ENCODE measurements around the gene PRKCSH.
A peak's percentile ranks its signal among the peaks of the same experiment; 100 is the strongest.
"Not testable (repeated sequence)": the region's sequence is repeated elsewhere in the genome, so short reads cannot be mapped to it uniquely, and the experiment has no call there.

Gene PRKCSH, protein sequence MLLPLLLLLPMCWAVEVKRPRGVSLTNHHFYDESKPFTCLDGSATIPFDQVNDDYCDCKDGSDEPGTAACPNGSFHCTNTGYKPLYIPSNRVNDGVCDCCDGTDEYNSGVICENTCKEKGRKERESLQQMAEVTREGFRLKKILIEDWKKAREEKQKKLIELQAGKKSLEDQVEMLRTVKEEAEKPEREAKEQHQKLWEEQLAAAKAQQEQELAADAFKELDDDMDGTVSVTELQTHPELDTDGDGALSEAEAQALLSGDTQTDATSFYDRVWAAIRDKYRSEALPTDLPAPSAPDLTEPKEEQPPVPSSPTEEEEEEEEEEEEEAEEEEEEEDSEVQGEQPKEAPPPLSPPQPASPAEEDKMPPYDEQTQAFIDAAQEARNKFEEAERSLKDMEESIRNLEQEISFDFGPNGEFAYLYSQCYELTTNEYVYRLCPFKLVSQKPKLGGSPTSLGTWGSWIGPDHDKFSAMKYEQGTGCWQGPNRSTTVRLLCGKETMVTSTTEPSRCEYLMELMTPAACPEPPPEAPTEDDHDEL

DNA sequence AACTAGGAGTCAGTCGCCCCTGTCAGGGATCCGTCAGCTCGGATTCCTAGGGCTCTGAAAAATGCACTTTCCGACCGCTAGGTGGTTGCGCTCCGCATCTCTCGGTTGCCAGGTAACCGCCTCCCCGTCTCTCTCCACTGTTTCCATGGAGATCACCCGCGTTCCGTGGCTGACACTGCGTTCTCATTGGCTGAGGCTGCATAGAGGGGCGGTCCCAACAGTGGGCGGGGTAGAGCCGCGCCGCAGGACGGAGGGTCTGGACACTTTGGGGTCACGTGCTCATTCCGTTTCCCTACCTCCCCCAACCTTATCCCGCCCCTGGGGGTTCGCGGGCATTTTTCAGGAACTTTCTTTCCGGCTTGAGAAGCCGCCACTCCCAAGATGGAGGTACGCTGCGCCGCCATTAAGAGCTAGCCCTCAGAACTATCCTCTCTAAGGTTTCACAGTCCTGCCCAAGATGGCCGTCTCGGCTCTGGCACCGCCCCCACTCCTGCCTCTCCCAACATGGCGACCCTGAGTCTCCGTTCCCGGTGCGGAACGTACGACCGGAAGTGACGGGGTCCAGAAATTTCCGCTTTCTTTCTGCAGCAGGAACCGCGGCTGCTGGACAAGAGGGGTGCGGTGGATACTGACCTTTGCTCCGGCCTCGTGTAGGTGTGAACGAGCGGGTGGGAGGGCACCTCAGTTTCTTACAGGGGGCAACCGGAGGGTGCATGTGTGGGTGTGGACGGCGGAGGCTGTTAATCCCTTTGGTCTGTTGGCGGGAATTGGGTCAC lies at the start of gene PRKCSH, which contains the start of gene ODAD3:
PRKCSH (plus strand) TSS at position 579 of the 776 bp plus-strand sequence. CDS start 483 bp downstream, outside the sequence.
ODAD3 (minus strand) TSS at position 65 of the 776 bp plus-strand sequence. CDS start 105 bp downstream, outside the sequence.
- peak; percentile 98 to 99 for DNase-seq

DNA sequence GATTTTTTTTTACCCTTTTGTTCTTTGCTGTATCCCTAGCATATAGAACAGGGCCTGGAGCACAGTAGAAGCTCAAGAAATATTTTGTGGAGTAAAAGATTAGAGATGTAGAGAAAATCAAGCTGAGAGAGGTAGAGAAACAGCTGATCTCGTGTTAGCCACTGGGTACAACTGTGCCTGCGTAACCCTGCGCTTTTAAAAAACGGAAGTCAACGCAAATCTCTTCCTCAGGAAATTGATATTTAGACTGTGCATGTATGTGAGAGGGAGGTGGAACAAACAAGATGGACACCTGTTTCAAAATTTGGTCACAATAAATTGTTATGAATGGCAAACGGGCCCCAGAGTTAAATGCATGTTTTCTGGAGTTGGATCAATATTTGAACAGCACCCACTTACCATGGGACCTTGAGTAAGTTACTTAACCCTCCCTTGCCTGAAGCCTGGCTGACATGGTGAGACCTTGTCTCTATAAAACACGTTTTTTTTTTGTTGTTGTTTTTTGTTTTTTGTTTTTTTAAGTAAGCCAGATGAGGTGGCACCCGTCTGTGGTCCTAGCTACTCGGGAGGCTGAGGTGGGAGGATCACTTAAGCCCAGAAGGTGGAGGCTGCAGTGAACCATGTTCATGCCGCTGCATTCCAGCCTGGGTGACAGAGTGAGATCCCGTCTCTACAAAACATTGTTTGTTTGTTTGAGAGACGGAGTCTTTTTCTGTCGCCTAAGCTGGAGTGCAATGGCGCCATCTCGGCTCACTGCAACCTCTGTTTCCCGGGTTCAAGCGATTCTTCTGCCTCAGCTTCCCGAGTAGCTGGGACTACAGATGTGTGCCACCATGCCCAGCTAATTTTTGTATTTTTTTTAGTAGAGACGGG lies 48.0 kb upstream of the PRKCSH start:
- no peak for DNase-seq

DNA sequence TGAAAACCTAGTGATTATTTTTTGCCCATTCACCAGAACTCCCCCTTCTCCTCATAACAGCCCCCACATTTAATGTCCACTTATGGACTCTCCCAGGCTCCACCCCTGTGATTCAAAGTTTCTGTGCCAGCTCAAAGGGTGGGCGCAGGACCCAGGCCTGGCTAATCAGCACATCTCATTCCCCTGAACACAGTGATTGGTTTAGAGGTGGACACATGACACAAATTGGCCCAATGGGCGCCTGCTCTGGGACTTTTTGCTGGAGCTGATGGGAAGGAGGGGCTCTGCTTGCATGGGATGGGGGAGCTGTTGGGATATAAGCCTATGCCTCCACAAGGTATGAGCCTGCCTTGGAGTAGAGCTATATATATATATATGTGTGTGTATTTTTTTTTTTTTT lies 45.1 kb upstream of the PRKCSH start:
- no peak for DNase-seq

DNA sequence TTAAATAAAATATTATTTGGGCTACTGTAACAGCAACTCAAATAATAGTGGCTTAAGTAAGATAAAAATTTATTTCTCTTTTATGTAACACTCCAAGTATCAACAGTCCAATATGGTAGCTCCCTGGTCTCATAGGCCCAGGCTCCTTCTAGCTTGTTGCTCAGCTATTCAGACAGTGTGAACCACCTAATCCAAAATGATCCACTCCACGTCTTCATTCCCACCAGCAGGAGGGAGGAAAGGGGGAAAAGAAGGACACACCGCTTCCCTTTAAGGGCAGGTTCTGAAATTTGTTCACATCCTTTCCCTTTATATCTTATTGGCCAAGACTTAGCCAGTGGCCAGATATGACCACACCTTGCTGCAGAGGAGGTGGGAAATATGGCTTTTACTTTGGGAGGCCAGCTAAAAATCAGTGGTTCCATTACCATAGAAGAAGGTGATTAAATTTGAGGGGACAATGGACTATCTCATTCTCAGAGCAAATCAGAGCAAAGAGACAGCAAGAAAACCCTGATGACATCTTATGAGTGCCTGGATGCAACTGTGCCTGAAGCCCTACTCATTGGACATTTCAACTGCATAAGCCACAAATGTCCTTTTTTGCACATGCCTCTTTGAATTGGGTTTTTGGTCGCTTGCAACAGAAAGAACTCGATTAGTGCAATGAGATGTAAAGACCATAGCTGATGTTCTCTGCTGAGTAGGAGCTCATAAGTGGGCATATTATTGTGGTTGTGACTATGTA lies 44.3 kb upstream of the PRKCSH start:
- DNase-seq: no peak

DNA sequence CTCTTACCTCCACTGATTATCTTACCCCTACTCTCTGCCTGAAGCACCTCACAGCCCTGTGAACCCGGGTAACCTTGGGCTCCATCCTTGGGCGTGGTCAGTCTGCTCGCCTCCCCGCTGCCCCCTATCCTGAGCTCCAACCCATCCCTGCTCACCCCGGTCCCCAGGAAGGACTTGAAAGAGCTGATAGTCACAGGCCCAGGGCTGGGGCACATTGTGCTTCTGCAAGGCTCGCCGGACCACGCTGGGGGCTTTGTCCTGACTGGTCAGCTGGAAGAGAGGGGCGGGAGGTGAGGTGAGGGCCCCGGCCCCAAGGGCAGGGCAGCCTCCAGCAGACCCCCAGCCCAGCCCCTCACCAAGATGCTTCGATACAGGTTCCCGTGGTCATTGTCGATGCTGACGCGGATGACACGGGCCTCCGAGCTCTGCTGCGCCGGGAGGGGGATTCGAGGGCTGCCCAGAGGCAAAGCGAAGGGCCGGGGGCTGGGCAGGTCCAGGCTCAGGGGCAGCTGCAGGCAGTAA lies 38.3 kb upstream of the PRKCSH start:
- no peak for DNase-seq

DNA sequence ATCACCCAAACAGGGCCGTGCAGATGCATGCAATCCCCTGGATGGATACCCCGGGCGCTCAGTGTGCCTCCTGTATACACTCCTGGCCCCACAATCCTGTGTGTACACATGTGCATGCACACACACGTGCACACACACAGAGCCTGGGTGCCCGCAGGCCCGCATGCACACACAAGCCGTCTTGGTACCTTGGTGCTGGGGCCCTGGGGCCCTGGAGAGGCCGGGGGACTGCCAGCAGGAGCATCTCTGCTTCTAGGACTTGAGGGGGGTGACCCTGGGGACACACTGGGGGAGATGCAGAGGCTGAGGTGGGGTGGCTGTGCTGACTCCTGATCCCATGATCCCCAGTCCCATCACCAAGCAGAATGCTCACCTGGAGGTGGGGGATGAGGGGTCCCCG lies 35.8 kb upstream of the PRKCSH start:
- DNase-seq: no peak

DNA sequence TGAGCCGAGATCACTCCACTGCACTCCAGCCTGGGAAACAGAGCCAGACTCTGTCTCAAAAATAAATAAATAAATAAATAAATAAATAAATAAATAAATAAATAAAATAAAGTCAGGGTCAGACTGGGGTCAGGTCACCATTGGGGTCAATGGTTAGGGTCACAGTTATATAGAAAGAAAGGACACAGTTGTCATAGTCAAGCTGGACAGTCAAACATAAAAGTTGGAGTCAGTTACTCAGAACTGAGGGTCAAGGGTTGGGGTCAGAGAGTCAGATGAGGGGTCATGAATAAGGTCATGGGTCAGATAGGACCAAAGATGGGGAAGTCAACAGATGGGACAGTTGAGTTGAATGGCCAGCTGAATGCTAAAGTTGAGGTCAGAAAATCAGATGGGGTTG lies 34.6 kb upstream of the PRKCSH start:
- DNase-seq: no peak

DNA sequence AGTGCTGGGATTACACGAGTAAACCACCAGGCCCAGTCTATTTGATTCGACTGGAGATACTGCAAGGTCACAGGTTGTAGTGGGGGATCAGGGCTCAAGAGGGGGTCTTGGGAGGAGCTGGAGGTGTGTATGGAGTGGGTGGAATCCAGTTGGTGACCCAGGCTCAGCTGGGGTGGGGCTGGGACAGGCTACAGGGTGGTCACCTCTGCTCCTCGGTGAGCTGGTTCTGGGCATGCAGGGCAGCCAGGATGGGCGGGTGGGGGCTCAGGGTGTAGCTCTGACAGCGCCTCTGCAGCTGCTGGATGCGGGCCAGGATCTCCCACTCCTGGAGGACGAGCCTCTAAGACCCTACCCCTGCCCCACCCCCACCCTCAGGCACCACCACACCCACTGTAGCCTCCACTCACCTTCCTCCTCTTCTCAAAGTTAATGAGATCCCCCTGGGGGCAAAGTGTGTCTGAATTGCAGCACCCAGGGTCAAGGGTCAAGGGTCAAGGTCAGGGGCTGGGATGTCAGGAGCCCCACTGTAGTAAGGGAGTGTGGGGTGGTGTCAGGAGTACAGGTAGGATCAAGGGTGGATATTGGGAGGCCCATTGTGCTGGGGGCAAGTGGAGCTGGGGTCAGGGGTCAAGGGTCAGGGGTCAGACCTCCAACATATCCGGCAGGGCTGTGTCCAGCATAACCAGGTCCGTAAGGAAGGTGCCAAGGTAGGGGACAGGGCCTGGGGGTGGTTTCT lies 33.5 kb upstream of the PRKCSH start:
- no peak for DNase-seq

DNA sequence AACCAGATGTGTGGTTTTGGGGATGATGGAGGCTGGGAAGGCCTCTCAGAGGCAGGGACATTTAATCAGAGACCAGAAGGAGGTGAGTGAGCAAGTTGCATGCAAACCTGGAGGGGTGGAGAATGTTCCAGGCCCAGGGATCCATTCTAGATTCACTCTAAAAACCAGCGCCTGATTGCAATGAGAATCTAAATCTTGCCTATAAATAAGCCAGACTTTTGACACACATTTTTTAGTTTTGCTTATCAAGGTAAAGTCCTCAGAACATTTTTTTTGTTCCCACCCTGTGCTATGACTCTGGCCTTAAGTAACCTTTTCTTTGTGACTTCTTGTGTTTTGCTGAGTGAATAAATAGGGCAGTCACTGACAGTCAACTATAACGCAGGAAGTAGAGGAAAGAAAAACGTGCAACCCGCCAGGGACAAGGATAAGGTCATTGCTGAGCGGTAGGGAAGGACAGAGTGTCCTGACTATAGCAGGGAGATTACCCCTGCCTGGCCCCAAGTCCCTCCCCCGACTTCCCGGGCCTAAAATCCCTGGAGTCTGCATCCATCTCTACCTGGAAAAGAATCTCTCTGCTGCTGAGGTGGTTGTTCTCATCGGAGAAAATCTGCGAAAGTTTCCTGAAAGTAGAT lies 30.7 kb upstream of the PRKCSH start:
- DNase-seq: no peak

DNA sequence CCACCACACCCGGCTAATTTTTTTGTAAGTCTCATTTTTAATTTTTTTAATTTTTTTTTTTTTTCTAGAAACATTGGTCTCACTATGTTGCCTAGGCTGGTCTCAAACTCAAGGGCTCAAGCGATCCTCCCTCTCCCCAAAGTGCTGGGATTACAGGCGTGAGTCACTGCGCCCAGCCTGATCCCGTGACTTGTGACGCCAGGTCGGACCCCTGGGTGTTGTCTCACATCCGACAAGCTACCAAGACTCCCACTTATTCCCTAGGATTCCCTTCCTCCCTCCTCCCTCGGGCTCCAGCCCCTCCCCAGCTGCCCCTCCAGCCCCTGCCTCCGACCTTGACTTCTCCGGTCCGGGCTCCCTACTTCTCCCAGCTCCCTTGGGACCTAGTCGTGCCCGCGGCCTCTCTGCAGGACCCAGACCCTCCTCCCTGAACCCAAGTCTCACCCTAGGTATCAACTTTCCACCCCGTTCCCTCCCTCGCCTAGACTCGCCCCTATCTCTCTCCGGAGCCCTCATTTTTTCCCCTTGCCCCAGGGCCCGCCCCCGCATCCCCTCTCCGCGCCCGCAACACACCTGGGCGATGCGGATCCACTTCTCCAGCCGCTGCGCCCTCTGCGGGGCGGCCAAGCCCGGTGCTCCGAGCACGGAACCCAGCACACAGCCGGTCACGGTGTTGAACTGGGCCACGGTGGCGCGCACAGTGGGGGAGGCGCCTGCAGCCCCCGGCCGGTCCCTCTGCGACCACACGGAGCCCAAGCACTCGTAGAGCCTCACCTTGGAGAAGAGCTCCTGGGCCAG lies 29.4 kb upstream of the PRKCSH start:
- no peak for DNase-seq

DNA sequence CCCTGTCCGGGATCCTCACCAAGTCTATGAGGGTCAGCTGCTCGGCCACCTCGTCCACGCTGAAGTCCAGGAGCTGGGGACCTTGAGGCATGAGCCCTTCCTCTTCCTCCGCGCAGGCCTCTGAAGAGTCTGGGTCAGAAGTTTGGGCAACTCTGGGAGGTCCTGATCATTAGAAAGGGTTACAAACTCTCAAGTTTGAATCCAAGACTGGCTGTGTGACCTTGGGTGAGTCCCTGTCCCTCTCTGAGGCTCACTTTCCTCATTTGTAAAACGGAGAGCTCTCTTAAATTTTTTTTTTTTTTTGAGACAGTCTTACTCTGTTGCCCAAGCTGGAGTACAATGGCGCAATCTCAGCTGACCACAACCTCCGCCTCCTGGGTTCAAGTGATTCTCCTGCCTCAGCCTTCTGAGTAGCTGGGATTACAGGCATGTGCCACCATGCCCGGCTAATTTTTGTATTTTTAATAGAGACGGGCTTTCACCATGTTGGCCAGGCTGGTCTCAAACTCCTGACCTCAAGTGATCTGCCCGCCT lies 28.7 kb upstream of the PRKCSH start:
- not testable (repeated sequence) for DNase-seq

DNA sequence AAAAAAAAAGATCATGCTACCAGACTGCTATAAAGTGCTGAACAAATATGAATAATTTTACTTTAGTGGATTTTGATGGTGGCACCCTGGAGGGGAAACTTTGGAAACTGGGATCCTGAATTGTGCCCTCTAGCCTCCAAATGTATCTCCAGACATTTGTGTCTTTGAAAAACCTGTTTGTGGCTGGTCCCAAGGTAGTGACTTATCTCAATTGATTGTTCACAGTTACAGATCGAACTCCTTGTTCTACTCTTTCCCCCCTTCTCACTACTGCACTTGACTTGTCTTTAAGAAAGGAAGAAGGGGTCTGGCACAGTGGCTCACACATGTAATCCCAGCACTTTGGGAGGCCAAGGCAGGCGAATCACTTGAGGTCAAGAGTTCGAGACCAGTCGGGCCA lies 26.8 kb upstream of the PRKCSH start:
- DNase-seq: no peak

DNA sequence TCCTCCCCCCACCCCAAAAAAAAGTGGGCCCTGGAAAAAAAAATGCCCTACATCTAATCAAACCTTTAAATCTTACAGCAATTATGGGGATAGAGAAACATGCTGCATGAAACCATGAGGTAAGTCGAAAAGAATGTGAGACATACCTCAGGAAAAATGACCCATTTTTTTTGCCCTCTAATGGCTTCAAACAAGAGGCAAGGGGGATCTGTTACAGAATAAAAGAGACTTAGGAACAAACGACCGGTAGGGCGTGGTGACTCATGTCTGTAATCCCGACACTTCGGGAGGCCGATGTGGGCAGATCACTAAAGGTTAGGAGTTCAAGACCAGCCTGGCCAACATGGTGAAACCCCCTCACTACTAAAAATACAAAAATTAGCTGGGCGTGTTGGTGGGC lies 24.8 kb upstream of the PRKCSH start:
- DNase-seq: peak in 1 of 2 experiments; percentile 21

DNA sequence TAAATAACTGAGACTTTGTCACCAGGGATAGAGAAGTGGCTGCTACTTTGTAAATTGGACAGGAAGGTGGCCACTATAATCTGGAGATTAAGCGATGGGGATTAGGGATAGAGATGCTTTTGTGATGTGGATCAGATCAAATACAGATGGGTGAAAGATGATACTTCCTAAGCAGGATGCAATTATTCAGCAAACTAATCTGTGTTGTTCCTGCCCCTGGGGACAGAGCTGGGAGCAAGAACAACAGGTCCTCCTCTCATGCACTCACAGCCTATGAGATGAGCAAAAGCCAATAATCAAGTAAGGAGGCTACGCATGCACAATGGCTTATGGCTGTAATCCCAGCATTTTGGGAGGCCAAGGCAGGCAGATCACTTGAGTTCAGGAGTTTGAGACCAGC lies 20.9 kb upstream of the PRKCSH start:
- no peak for DNase-seq

DNA sequence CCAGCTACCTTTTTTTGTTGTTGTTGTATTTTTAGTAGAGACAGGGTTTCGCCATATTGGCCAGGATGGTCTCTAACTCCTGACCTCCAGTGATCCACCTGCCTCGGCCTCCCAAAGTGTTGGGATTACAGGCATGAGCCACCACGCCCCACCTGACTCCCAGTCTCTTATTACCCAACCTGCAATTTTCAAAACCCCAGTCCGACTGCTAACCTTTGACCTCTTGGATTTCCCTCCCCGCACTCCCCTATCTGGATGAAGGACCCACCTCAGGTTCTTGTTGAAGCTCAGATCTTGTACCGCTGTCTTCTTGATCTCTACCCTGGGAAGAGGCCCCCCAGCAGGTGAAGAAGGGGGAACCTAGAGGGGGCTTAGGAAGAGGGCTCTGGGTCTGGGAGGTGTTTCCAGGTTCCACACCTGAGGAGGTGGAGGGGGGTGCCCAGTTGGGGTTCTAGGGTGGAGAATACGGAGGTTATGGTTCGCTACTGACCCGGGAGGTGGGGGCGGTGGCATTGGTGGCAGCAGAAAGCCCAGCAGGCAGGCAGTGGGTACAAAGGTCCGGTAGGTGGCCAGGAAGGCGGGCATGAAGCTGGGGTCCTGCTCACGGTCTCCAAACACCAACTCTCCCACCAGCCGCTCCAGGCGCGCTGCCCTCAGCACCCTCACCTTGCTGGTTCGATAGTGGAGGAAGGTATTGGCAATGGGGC lies 18.9 kb upstream of the PRKCSH start:
- DNase-seq: no peak

DNA sequence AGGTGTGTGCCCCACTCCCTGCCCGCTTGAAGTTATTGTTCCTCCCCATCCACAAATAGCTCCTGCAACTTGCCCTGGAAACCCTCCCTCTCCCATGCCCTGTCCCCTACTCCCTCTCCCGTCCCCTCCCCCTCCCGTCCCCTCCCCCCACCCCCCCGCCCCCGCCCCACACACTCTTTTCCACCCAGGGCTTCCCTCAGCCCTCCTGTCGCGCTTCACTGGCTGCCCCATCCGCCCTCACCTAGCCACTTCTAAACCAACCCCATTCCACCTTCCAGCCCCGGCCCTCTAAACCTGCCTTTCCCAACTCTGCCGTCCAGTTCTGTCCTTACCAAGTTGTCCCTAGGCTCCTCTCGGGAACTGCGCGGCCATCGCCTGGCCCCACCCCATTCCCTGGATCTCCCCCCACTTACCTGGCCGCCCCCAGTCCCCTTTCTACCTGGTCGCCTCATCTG lies 17.3 kb upstream of the PRKCSH start:
- no peak for DNase-seq

DNA sequence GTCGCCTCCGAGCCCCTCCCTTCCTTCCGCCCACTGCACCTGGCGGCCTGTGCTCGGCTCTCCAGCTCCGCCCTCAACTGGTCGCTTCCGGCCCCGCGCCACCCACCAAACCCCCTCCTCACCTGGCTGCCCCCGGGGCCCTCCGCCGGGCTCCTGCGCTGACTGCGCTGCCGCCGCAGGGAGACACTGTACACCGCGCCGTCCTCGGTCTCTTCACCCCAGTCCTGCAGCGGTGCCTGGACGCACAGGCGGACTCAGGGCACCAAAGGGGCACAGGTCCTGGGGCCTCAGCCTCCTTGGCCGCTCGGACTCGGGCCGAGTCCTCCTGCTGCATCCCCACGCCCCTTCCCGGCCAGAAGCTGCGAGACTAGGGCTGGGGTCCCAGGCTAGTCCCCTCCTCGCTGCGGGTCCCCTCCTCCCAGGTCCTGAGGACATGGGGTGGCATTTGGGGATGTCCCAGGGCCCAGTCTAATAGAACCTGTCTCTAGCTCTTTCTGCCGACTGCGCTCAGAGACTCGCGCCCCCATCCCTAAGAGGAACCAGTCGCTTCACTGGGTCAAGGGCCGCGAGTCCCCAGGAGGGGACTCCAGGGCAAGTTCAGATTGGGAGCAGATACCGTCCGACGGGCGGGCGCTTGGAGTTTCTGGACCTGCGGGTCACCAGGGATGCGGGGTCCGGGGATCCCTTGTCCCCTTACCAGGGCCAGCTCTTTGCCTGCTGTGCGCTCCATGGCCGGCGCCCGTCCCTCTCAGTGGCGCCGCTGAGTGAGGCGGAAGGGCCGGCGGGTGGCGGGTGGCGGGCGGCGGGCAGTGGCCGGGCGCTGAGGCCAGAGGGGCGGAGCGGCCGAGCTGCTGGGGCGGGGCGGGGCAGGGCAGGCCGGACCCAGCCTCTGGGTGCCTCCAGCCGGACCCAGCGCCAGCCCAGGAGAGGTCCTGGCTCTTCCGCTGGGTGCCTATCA lies 16.6 kb upstream of the PRKCSH start, which contains the start of gene RGL3:
RGL3 (minus strand) TSS at position 766 of the 958 bp plus-strand sequence; CDS start at position 730, 36 bp downstream.
- DNase-seq: no peak
